Urothelium cell line (cell line): Measurements from ENCODE around the gene PPL.
"Not testable (repeated sequence)": the region's sequence is repeated elsewhere in the genome, so short reads cannot be mapped to it uniquely, and the experiment has no call there.

Experiments
- DNase-seq: peaks from one replicate; pipeline ENCODE4 v3.0.0; 2011; ENCODE audit warnings: low spot score, mixed read lengths
- FAIRE-seq: peaks from 2 replicates; lab custom pipeline; 2011; peaks lifted over from hg19 to GRCh38; lab: Jason Lieb, UNC

Gene PPL

DNA sequence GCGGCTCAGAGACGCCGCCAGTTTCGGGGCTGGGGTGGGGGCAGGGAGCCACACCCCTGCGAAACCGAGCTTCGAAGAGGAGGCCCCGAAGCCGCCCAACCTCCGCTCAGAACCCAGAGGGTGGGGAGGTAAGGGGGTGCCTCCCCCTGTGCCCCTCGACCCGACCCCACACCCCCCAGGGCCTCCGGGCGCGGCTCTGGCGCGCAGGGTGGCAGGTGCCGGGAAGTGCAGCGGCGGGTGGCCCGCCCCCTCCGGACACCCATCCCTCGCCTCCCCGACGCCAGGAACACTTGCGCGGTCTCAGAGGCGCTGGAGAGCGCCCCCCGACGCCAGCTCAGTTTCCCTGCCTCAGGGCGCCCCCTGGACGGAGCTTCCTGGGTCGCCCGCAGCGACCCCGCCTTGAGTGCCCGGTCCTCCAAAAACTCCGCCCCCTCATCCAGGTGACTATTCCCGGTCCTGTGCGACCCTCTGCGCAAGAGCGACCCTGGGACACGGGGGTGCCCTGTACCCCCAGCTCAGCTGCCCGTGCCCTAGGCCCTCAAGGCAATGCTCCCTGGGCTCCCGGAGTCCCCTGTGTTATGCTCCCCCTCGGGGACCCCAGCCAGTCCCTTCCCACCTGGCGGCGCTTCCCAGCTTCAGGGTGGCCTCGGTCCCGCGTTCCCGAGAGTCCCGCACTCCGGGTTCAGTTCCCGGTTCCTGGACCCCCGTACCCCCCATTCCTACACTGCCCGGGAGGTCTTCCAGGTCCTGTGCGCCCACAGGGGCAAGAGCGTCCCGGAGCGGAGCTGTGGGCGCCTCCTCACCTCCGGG, 562 bp downstream of the PPL start:
- DNase-seq = no peak
- FAIRE-seq = no peak

DNA sequence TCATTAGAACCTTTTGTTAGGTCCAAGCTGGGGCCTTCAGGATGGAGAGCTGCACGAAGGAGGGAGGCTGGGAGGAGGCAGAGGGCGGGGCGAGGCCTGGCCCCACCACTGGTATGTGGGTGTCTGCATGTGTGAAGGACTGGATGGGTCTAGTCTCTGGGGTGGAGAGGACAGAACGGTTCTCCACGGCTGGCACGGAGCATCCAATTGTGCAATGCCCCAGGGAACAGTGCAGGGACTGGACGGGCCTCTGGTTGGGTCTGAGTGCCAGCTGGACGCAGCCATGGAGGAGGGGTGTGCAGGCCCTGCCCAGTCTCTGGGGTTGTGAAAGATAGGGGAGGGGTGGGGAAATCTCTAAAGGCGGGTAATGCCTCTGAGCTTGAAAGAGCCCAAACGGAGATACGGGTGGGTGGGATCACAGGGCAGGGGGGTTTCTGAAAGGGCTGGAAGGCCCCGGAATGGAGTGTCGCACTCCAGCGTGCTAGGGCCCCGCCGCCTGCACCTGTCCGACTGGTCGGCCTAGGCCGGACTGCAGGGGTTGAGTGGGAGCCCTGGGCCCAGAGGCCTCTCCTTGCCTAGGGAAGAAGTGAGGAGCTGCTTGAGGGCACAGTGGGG, 1.6 kb downstream of the PPL start:
- no peak for FAIRE-seq

DNA sequence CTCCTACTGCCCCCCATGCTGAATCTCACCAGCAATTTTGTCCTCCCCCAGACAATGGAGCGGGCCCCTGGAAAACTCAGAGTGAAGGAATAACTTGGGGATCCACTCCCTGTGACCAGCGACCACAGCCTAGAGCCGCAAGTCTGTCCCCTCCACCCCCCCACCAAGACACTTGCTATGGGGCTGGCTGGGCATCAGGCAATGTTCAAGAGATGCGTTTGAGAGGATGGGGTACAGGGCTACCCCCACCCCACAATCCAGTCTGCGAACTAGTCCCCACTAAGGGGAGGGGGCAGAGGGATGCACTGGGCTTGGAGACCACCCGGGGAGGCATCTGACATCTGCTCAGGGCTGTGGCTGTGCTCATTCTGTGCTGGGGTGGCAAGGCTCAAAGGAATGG, 2.4 kb downstream of the PPL start:
- FAIRE-seq (no peak), DNase-seq (no peak)

More for the DNA sequence above, 1.6 kb downstream of the PPL start:
- DNase-seq = no peak

GRCh38 chr16:4933871-4934395, 3.0 kb downstream of the PPL start:
- DNase-seq = no peak
- FAIRE-seq = no peak

DNA sequence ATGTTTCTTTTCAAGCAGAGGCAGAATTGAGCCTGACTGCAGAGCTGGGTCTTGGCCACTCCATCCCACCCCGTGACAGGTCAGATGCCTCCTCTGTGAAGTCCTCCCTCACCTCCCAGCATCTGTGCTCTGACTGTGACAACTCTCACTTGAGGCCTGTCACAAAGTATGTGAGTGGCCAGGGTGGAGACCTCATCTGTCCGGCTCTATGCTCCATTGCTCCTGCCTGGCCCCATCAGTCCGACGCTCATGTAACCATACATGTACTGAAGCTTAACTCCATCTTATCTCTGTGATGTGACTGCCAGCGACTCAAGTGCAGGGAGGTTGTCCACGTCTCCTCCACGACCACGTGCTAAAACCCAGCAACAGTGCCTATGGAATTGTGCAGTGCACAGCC, 3.5 kb downstream of the PPL start:
- DNase-seq = no peak
- peak; percentile 67 for FAIRE-seq

GRCh38 chr16:4931381-4931780, 5.6 kb downstream of the PPL start:
- no peak for DNase-seq
- FAIRE-seq = no peak

GRCh38 chr16:4929619-4930018, 7.3 kb downstream of the PPL start:
- not testable (repeated sequence) for DNase-seq, FAIRE-seq

DNA sequence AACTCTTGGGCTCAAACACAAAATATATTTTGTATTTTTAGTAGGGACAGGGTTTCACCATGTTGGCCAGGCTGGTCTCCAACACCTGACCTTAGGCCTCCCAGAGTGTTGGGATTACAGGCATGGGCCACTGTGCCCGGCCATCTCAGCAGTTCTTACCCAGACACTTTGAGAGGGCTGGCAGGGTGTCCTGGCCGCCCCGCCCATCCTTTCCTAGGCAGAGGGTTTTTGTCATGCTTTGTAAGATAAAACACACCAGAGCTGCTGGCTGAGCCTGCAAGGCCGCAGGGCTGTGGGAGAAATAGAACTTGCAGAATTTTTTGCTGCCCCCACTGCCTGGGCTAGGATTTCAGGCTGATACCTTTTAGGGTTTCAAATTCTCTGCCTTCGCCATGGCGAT, 8.7 kb downstream of the PPL start:
- no peak for FAIRE-seq
- no peak for DNase-seq

- DNase-seq (no peak), FAIRE-seq (no peak)
Observed at GRCh38 chr16:4927661-4928060, 9.3 kb downstream of the PPL start.

DNA sequence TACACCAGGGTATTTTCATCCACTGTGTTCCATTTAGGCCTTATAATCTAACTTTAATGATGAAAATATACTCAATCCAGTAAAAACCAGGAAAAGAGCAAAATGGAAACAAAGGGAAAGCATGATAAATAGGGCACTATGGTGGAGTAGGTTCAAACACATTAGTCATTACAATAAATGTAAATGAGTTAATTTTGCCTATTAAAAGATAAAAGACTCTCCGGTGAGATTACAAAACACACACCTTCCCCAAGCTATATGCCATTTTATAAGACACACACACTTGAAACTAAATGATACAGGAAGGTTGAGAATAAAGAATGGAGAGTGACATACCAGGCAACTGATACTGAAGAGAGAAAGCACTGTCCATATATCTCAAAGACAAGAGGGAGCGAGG, 10.0 kb downstream of the PPL start:
- DNase-seq (no peak), FAIRE-seq (no peak)

- no peak for FAIRE-seq
Observed at GRCh38 chr16:4925791-4926190, 11.2 kb downstream of the PPL start.

GRCh38 chr16:4925293-4925607, 11.7 kb downstream of the PPL start:
- DNase-seq (no peak), FAIRE-seq (no peak)

More at GRCh38 chr16:4925791-4926190, 11.2 kb downstream of the PPL start:
- DNase-seq = no peak

DNA sequence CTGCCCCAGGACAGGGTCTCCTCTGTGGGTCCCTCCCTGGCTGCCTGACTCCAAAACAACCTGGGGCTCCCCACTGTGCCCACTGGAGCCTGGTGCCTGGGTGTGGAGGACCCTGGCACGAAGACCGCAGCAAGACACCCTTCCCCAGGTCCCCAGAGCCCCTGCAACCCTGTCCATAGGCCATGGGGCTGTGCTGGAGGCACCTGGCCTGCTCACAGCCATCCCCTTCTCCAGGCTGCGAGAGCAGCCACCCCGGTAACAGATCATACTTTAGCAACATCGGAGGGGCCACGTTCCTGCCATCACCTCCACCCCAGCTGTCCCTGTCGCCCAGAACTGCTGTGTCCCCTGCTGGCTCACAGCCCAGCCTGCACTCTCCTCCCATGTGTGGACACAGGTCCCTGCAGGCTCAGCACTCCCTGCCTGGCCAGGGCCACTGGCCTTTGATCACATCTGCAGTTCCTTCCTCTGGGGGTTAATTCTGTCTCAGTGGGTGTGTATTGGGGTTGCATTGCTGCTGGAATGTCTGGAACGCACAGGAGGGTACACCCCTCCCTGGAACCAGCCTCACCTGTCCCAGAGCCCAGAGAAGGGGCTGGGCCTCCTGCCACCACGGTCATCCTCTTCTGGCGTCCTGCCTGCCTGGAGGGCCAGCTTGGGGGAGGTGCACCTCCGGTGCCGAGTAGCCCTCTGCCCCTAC, 12.2 kb downstream of the PPL start:
- FAIRE-seq = peak; percentile 44
- DNase-seq = peak; percentile 73

- FAIRE-seq (no peak), DNase-seq (no peak)
Observed at GRCh38 chr16:4923853-4924252, 13.1 kb downstream of the PPL start.

DNA sequence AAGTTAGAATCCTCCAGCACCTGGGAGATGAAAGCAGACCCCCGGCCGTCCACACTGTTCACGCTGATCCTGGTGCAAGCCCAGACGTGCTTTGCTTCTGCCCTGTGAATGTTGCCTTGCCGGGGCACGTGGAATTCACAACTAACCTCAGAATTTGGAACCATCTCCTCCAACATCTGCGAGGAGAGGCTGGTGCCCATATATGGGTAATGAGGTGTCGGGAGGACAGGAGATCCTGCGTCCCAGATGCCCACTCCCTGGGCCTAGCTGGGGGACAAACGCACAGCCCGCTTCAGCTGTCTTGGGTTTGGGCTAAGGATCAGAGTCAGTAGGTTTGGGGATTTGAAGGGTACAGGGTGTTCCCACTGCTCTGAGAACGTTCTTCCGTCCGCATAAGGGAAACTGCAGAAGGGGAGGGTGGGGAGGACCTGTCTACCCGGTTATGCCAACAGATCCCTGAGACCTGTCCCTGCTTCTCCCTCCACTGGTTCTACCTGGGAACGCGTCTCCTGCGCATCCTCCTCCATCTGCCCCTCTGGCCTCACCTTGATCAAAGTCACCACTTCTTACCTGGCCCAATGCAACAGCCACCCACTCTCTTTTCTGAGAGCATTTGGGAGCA, 14.1 kb downstream of the PPL start:
- FAIRE-seq (no peak), DNase-seq (no peak)

GRCh38 chr16:4920826-4921225, 16.1 kb downstream of the PPL start:
- FAIRE-seq (no peak), DNase-seq (no peak)

GRCh38 chr16:4918781-4919251, 18.1 kb downstream of the PPL start:
- DNase-seq = no peak
- FAIRE-seq = no peak

DNA sequence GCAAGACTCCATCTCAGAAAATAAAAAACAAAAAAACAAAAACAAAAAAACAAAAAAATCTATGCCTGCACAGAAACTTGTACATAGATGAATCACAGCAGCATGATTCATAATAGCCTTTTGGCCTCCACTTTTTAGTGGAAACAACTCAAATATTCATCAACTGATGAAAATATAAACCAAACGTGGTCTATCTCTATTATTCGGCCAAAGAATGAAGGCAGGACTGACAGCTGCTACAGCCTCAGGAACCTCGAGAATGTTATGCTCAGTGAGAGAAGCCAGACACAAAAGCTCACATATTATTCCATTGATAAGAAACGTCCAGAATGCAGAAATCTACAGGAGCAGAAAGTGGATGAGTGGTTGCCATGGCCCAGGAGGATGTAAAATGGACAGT, 19.8 kb downstream of the PPL start:
- DNase-seq (no peak), FAIRE-seq (no peak)

GRCh38 chr16:4915226-4915761, 21.7 kb downstream of the PPL start:
- DNase-seq = peak; percentile 81
- FAIRE-seq = peak; percentile 71

GRCh38 chr16:4914528-4915225, 22.3 kb downstream of the PPL start:
- DNase-seq (no peak), FAIRE-seq (no peak)
